Fibroblast of skin of back (primary cell): Measurements from ENCODE around the gene MED29.

ENCODE experiments used
- DNase-seq: peaks from one replicate; pipeline ENCODE4 v3.0.0-alpha.2; 2013

Gene MED29

DNA sequence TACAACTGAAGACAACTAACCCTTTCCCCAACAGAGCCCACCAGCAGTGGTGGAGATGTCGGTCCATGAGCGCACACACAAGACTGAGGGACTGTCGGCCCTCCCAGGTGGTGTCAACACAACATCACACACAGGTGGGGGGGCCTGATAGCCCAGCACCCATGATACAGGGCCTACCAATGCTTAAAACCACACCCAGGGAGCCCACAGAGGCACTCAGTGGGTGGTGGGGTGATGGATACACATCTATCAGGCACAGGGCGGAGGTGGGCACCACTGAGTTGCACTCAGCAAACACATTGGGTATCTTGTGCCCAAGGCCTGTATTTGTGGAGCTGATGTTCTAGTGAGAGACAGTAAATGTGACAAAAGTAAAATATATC, 8.5 kb downstream of the MED29 start:
- no peak for DNase-seq

- DNase-seq = no peak
Observed at GRCh38 chr19:39400061-39400460, 8.9 kb downstream of the MED29 start.

DNA sequence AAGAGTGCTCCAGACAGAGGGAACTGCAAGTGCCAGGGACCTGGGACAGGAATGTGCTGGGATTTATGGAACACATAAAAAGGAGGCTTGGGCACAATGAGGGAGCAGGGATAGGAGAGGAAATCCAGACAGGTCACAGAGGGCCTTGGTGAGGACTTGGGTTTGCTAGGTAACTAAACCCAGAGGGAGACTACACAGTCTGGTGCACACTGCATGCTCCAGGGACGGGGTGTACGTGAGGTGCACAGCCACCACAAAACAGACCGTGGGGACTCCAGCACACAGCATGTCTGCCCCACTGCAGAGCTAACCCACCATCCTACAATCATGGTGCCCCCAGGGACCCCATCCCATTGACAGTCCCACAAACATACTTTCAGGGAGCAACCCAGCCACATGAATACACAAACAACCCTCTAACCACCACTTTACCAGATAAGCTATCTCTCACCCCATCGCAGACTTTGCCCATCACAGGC, 9.9 kb downstream of the MED29 start:
- DNase-seq = no peak

GRCh38 chr19:39401549-39402345, 10.6 kb downstream of the MED29 start:
- peak; percentile 38 for DNase-seq

GRCh38 chr19:39402346-39403300, 11.4 kb downstream of the MED29 start:
- peak; percentile 93 for DNase-seq

DNA sequence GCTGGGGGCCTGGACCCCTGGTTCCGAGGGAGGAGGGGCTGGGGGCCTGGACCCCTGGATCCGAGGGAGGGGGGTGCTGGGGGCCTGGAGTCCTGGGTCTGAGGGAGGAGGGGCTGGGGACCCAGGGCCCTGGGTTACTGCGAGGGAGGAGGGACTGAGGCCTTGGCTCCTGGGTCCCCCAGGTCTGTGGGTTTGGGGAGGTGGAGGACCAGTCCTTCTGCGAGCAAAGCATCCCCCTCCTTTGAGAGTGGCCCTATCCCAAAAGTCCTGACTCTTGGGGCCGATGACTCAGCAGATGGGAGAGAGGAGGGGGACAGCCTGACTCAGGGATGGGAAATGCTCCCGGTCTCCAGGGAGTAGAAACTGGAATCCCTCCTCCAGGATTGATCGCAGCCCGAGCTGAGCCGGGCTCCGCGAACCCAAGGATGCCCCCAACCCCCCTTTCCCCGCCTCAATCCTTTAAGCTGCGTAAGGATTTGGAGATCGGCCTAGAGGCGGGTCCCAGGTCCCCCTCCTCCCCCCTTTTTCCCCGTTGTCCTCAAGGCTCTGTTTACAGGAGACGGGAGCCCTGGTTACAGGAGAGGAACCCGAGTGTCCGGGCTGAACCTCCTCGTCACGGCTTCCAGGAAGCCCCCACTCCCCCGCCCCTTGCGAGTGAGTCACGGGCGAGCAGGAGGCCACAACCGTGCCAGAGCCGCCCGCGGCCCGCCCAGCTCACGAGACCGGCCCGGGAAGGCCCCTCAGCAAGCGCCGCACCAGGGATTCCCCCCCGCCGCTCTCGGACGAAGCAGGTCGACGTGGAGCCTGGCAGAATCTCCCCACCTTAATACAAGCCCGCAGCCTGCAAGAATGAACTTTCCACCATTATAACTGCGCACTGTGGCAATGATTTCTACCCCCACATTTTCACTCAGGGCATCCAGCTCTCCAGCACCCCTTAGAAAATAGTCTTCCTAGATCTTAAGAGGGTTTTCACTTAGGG, 12.4 kb downstream of the MED29 start:
- DNase-seq = peak; percentile 99

DNA sequence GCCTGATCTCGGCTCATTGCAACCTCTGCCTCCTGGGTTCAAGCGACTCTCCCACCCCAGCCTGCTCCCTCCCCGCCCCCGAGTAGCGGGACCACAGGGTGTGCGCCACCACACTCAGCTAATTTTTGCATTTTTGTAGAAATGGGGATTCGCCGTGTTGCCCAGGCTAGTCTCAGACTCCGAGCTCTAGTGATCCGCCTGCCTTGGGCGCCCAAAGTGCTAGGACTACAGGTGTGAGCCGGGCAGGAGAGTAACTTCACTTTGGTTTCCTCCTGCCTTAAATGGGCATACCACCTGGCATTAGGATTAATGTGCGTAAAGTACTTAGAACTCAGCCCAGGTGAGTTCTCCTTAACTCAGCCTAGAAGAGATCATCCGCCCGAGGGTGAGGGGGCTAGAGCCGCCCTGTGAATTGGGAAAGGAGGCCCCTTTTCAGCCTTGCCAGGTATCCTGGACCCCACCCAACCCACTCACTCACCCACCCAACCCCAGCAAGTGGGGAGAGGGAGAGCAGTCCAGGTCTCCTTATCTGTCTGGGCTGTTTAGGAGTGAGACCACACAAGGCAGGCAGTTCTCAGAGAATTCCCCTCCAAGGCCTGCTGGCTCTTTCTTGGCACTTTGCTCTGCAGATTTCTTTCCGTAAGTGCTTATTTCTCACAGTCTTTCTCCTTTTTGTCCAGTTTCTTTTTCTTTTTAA, 14.2 kb downstream of the MED29 start:
- no peak for DNase-seq

- no peak for DNase-seq
Observed at GRCh38 chr19:39405958-39406655, 14.9 kb downstream of the MED29 start.

DNA sequence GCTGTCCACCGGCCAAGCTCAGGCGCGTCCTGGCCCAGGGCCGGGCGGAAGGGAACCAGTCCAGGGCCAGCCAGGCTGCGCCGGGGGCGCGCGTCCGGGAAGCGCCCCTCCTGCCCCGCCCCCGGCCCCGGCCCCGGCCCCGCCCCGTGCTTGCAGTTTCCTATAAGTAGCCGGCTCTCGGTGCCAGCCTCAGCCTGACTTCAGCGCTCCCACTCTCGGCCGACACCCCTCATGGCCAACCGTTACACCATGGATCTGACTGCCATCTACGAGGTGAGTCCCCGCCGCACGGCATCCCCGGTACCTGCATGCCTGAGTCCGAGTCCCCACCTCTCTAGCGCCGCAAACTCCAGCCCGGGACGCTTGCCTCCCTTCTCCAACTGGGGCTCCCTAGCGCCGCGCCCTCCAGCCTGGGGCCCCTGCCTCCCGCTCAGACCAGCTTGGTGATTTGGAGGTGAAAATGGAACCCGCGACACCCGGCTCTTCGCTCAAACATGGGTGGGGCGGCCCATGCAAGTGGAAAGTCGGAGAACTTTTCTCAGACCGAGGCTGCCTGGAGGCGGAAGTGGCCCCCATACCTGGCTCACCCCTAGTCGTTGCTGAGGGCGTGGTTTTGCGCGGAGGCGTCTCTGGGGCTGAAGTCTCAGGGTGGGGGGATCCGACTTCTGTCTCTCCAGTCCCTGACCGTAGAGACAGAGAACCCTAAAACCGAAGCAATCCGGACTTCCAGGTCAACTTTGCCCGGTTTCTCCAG, 15.7 kb downstream of the MED29 start, which contains the start of gene ZFP36:
Gene ZFP36, plus strand, starts transcription at position 192 of the 754 bp plus-strand sequence. Its CDS starts 58 bp downstream, at position 250.
- DNase-seq = peak; percentile 78

DNA sequence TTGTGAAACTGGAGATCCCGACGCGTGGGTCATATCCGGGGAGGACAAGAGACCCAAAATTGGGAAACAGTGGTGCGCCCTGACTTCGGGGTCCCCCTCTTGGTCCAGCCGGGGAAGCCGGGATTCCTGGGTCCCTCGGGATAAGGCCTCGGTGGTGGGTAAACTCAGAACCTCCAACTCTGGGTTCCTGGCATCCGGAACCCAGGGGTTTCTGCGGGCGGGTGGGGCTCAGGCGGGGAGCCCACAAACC, 16.2 kb downstream of the MED29 start:
- DNase-seq = no peak

DNA sequence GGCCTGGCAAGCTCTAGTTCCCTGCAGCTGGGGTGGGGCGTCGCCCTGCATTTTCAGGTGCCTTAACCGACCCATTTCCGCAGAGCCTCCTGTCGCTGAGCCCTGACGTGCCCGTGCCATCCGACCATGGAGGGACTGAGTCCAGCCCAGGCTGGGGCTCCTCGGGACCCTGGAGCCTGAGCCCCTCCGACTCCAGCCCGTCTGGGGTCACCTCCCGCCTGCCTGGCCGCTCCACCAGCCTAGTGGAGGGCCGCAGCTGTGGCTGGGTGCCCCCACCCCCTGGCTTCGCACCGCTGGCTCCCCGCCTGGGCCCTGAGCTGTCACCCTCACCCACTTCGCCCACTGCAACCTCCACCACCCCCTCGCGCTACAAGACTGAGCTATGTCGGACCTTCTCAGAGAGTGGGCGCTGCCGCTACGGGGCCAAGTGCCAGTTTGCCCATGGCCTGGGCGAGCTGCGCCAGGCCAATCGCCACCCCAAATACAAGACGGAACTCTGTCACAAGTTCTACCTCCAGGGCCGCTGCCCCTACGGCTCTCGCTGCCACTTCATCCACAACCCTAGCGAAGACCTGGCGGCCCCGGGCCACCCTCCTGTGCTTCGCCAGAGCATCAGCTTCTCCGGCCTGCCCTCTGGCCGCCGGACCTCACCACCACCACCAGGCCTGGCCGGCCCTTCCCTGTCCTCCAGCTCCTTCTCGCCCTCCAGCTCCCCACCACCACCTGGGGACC, 16.6 kb downstream of the MED29 start:
- DNase-seq = no peak

DNA sequence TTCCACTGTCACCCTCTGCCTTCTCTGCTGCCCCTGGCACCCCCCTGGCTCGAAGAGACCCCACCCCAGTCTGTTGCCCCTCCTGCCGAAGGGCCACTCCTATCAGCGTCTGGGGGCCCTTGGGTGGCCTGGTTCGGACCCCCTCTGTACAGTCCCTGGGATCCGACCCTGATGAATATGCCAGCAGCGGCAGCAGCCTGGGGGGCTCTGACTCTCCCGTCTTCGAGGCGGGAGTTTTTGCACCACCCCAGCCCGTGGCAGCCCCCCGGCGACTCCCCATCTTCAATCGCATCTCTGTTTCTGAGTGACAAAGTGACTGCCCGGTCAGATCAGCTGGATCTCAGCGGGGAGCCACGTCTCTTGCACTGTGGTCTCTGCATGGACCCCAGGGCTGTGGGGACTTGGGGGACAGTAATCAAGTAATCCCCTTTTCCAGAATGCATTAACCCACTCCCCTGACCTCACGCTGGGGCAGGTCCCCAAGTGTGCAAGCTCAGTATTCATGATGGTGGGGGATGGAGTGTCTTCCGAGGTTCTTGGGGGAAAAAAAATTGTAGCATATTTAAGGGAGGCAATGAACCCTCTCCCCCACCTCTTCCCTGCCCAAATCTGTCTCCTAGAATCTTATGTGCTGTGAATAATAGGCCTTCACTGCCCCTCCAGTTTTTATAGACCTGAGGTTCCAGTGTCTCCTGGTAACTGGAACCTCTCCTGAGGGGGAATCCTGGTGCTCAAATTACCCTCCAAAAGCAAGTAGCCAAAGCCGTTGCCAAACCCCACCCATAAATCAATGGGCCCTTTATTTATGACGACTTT, 17.4 kb downstream of the MED29 start:
- peak; percentile 34 for DNase-seq

- peak; percentile 79 for DNase-seq
Observed at GRCh38 chr19:39409208-39410016, 18.2 kb downstream of the MED29 start.

DNA sequence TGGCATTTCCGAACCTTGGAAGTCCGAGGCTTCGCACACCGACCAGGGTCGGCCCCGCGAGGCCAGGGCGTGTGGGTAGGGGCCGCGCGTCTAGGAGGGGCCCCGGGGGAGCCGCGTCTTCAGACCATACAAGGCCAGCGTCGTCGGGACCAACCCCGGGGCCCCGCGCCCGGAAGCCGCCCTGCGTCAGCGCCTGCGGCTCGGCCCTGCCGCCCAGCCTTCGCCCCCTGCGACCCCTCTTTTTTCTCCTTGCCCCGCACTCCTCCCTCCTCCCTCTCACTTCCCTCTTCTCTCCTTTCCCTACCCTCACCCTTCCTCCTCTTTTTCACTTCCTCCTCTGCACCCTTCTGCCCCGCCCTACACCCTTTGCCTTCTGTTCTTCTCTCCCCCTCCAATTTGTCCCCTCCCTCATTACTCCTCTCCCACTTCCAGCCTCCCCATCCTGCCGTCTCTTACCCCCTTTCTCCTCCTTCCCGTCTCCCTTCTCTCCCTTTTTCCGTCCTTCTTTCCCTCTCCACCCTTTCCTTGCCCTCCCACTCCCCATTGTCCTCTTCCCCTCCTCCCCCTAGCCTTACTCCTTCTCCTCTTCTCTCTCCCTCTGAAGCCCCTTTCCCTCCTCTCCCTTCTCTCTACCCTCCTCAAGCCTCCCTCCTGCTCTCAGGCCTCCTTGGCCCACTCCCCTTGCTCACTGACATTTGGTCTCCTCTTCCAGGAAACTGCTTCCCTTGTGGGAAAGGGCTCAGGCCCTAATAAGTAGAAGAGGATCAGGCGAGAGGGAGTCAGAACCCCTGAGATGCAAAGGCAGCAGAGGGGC, 19.0 kb downstream of the MED29 start:
- peak; percentile 70 for DNase-seq

GRCh38 chr19:39410831-39411080, 19.6 kb downstream of the MED29 start:
- DNase-seq = no peak

DNA sequence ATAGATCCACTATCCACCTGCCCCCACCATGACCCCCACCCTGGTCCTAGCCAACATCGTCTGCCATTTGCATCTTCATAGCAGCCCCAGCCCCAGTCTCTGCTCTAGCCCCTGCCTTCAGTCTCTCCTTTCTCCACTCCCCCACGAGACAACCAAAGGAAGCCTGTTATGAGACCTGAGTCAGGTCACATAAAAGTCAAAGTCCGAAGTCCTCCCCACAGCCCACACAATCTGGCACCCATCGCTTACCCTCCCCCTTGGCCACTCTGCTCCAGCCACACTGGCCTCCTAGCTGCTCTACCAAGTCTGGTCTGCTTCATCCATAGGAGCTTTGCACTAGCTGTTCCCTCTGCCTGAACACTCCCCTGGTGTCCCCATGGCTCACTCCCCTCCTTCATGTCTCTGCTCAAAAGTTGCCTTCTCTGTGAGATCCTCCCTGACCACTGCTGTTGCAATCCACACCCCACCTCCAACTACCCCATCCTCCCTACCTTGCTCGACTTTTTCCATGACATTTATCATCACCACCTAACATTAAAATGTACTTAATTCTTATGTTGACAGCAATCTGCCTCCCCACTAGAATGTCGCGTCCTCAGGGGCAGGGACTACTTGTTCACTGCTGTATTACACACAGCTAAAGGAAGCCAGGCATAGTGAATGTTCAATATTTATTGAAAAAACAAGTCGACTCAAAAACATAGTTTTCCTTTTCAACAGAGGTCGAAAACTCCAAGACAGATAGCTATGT, 20.1 kb downstream of the MED29 start:
- no peak for DNase-seq

DNA sequence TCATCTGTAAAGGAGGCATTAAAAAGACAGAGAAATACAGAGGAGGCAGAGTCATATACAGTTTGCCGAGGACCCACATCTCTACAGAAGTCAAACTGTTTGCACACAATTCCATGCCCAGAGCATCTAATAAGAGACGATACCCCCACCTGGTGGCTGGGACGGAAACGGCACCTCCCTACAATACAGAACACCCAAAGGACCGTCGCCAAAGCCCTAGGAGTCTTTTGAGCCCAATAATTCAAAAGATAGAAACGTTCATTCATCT, 20.6 kb downstream of the MED29 start:
- peak; percentile 90 for DNase-seq
